ENCODE results near the gene RNLS. TPM values are rescaled to one million over a fixed set of nuclear protein-coding genes. Genes with fewer than 3 reads are reported as not detected.

RNLS gene
- total RNA-seq, 1 donor from 2014 or later: 1.7 TPM

DNA sequence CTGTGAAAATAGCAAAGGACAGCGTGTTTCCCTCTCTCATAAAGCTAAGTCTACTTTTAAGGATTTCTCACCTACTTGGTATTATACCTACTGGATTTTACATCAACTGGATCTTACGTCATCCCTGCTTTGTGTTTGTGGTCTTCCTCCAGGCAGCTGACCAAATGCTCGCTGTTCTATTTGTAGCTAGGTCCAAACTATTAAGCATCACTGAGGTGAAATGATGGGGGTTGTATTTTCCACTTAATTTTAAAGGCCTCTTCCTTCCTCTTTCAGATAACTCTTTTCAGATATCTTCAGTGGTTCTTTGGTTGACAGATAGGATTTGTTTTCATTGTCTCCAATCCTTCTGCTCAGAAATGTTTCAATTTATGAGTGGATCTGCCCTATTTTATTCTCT, 169.7 kb downstream of the RNLS start:
- Mint-ChIP-seq H3K4me3 (ENCODE audit: unreplicated experiment) (no peak overlapping the region), H3K27me3 (ENCODE audit: unreplicated experiment) (no peaks in the 10 kb centered on the region), H3K4me1 (ENCODE audit: unreplicated experiment) (peaks cover 14% of the 10 kb centered on the region), H3K27ac (ENCODE audit: unreplicated experiment) (no peak overlapping the region), H3K36me3 (ENCODE audit: unreplicated experiment) (no peaks in the 10 kb centered on the region), H3K9me3 (ENCODE audit: unreplicated experiment) (no peaks in the 10 kb centered on the region)
- no peak for TF ChIP-seq CTCF (IDR thresholded peaks at IDR 0.05)
- DNase-seq (ENCODE audit: extremely low spot score, unreplicated experiment): no peak

- no peak overlapping the region for H3K4me3 Mint-ChIP-seq (ENCODE audit: unreplicated experiment)
These were observed 171.3 kb downstream of the RNLS start for GRCh38 chr10:88411772-88412349.

DNA sequence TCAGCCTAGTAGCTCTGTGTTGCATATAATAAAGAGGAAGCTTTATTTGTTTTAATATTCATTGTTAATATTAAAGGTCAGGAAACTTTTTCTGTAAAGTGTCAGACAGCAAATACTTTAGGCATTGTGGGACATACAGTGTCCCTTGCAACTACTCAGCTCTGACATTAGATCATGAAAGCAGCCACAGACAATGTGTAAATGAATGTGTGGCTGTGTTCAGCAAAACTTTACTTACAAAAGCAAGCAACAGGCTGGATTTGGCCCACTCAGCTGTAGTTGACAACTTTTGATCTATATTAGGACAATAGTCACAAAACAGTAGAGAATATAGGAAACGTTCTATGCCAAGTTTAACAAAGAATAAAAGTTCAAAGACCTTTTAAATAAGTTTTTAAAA, 173.3 kb downstream of the RNLS start:
- Mint-ChIP-seq H3K4me1 (ENCODE audit: unreplicated experiment) (no peaks in the 10 kb centered on the region), H3K27me3 (ENCODE audit: unreplicated experiment) (no peaks in the 10 kb centered on the region), H3K36me3 (ENCODE audit: unreplicated experiment) (no peaks in the 10 kb centered on the region), H3K4me3 (ENCODE audit: unreplicated experiment) (no peak overlapping the region), H3K9me3 (ENCODE audit: unreplicated experiment) (peaks cover 8% of the 10 kb centered on the region), H3K27ac (ENCODE audit: unreplicated experiment) (no peak overlapping the region)
- TF ChIP-seq CTCF (IDR thresholded peaks at IDR 0.05): no peak
- DNase-seq (ENCODE audit: extremely low spot score, unreplicated experiment): no peak

More at GRCh38 chr10:88411772-88412349, 171.3 kb downstream of the RNLS start:
- DNase-seq (ENCODE audit: extremely low spot score, unreplicated experiment): no peak
- peaks cover under 1% of the 10 kb centered on the region for H3K4me1 Mint-ChIP-seq (ENCODE audit: unreplicated experiment)
- no peaks in the 10 kb centered on the region for H3K36me3 Mint-ChIP-seq (ENCODE audit: unreplicated experiment)
- no peaks in the 10 kb centered on the region for H3K9me3 Mint-ChIP-seq (ENCODE audit: unreplicated experiment)
- H3K27ac Mint-ChIP-seq (ENCODE audit: unreplicated experiment): no peak overlapping the region
- no peak for TF ChIP-seq CTCF (IDR thresholded peaks at IDR 0.05)
- no peaks in the 10 kb centered on the region for H3K27me3 Mint-ChIP-seq (ENCODE audit: unreplicated experiment)

DNA sequence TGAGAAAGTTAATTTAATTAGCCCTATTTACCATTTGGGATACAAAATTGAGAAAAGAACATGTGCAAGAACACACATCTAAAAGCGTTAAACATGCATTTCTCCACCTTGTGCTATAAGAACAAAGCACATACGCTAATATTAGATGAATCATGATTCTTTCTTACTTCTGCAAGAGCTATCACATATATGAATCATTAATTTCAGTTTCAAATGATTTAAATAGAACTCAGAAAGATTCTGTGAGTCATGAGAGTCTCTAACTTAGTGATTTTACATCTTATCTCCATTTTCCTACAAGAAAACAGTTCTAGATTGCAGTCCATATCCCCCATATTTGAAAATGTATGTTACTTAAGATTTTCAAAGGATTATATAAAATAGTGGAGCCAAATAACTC, 173.9 kb downstream of the RNLS start:
- H3K27me3 Mint-ChIP-seq (ENCODE audit: unreplicated experiment): no peaks in the 10 kb centered on the region
- TF ChIP-seq CTCF (IDR thresholded peaks at IDR 0.05): no peak
- H3K36me3 Mint-ChIP-seq (ENCODE audit: unreplicated experiment): no peaks in the 10 kb centered on the region
- DNase-seq (ENCODE audit: extremely low spot score, unreplicated experiment): no peak
- H3K4me1 Mint-ChIP-seq (ENCODE audit: unreplicated experiment): no peaks in the 10 kb centered on the region
- H3K9me3 Mint-ChIP-seq (ENCODE audit: unreplicated experiment): peaks cover 8% of the 10 kb centered on the region
- no peak overlapping the region for H3K27ac Mint-ChIP-seq (ENCODE audit: unreplicated experiment)
- H3K4me3 Mint-ChIP-seq (ENCODE audit: unreplicated experiment): no peak overlapping the region

GRCh38 chr10:88408096-88408495, 175.0 kb downstream of the RNLS start:
- Mint-ChIP-seq H3K27me3 (ENCODE audit: unreplicated experiment) (no peaks in the 10 kb centered on the region), H3K9me3 (ENCODE audit: unreplicated experiment) (peaks cover 8% of the 10 kb centered on the region), H3K27ac (ENCODE audit: unreplicated experiment) (no peak overlapping the region), H3K36me3 (ENCODE audit: unreplicated experiment) (no peaks in the 10 kb centered on the region), H3K4me1 (ENCODE audit: unreplicated experiment) (no peaks in the 10 kb centered on the region), H3K4me3 (ENCODE audit: unreplicated experiment) (no peak overlapping the region)
- no peak for DNase-seq (ENCODE audit: extremely low spot score, unreplicated experiment)
- no peak for TF ChIP-seq CTCF (IDR thresholded peaks at IDR 0.05)

Data from osteocyte (in vitro differentiated cells).